ENCODE results near the gene STXBP1.

The STXBP1 gene

DNA sequence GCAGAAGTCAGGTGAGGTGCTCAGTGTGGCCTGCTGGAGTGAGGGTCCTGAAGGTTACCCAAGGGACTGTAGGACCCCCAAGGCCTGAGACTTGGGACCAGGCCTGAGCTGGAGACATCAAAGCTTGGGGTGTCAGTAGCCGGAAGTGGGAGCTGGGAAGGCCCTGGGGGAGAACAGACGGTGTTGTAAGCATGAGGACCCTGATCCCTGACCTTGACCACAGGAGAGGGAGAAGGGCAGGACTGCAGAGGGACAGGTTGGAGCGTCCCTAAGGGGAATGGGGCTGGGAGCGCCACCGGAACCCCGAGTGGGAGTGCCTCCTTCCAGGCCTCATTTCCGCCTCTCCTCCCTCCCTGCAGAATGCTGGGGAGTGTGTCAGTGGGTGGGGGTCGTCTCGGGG is 104.3 kb downstream of the STXBP1 start:
- DNase-seq: no peak

DNA sequence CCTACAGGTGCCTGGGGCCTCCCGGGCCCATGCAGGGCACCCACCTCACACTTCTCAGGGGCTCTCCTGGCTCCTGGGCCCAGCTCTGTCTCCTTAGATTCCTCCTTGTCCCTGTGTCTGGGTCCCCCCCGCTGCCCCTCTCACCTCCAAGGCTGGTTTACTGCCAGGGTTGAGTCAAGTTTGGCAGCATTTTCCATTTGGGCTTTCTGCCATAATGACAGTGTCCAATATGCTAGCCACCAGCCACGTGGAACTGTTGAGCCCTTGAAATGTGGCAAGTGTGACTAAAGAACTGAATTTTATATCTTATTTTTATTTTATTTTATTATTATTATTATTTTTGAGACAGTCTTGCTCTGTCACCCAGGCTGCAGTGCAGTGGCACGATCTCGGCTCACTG is 105.7 kb downstream of the STXBP1 start:
- no peak for DNase-seq

DNA sequence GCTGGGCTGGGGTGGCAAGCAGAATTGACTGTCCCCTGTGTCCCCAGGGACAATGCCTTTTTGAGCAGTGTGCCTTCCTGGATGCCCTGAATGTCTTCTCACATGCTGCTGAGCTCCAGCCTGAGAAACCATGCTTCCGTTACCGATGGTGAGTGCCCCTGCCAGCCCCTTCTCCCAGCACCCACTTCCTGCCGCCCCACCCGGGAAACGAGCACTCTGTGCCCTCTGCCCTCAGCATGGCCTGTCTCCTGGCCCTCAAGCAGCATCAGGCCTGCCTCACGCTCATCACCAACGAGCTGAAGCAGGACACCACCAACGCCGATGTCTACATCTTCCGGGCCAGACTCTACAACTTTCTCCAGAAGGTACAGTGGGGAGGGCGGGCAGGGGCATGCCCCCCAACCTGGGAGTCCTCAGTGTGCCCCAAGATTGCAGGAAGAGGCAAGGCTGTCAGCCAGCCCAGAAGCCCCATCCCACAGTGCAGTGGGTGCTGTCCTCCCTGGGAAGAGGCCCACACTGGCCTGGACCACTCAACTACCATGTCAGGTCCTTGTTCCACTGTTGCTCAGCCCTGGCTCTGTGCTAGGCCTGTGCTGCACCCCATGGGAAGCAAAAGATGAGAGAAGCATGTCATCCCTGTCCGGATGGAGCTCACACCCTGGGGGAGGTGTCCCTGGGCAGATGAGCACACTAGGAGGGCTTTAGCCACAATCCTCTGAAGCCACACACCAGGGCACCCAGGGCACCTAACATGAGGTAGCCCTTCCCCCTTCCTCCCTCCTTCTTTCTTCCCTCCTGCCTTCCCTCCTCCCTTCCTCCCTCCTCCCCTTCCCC is 108.2 kb downstream of the STXBP1 start:
- no peak for DNase-seq

DNA sequence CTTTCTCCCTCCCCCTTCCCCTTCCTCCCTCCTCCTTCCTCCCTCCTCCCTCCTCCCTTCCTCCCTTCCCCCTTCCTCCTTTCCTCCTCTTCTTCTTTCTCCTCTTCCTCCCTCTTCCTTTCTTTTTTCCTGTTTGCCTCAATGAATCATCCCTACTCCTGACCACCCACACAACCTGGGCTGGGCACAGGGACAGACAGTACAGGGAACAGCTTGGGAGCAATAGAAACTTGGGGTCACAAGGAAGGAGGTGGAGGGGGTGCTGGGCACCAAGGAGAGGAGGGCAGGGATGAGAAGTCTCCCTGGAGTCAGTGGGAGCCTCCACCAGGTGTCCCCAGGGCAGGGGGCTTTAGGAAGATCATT is 108.8 kb downstream of the STXBP1 start:
- DNase-seq: no peak

DNA sequence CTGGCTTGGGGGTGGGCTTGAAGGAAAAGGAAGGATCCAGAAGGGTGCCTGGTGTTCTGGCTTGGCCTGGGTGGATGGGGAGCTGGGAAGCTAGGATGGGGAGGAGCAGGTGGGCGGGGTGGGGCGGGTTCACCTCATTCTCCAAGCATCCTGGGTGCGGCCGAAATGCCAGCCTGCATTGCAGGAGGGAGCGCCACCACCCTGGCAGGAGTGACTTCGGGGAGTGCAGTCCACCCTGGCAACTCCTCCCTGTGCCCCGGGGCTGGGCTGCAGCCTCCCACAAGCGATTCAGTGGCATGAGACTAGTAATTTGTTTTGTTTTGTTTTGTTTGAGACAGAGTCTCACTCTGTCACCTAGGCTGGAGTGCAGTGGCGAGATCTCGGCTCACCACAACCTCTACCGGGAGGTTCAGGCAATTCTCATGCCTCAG is 109.3 kb downstream of the STXBP1 start:
- no peak for DNase-seq

DNA sequence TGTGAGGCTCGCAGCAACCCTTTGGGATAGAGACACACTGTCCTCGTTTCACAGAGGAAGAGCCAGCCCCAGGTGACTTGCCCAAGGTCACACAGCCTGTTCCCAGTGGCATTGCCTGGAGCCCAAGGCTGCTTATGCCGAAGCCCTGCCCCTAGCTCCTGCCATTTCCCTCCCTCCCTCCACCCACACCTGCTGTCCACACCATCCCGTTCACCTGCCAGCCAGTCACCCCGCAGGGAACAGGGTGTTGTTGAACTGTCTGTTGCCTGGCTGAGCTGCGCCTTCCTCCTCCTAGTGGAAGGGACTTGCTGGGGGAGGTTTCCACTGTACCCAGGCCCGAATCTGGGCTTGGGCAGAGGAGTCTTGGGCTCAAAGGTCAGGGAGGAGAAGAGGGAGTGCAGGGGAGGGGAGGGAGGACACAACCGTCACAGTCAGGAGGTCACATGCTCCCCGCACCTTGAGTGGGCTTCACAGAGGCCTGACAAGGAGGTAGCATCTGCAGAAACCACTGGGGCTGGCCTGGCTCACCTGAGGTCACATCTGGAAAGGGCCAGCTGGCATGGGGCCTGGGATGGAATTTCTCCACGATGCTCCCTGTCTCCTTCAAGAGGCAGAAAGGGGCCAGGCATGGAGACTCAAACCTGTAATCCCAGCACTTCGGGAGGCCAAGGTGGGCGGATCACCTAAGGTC is 110.1 kb downstream of the STXBP1 start:
- no peak for DNase-seq

DNA sequence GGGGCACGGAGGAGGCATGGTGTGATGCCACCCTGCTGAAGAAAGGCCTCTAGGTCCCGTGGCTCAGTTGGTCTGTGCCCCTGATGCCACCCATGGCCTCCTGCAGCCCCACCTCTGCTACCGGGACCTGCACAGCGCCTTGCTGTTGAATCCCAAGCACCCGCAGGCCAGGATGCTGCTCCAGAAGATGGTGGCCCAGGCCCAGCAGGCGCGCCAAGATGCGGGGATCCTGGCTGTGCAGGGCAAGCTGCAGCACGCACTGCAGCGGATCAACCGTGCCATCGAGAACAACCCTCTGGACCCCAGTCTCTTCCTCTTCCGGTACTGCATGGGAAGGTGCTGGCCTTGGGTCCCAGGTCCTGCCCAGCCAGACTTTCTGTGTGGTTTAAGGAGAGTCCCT is 110.9 kb downstream of the STXBP1 start:
- no peak for DNase-seq

DNA sequence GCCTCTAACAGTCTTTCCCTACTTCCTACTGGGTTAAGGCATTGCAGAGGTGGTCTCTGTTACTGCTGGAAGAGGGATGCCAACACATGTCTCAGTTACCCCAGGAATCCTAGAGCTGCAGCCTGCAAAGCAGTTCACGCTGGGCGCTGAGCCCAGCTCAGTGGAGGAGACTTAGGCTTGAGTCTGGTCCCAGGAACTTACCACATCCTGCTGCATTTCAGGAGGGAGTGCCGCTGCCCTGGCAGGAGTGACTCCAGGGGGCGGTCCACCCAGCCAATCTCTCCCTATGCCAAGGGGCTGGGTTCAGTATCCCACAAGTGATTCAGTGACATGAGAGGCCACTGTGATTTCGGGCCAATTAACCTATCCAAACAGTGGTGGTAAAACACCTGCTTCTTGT is 111.4 kb downstream of the STXBP1 start:
- DNase-seq: no peak

DNA sequence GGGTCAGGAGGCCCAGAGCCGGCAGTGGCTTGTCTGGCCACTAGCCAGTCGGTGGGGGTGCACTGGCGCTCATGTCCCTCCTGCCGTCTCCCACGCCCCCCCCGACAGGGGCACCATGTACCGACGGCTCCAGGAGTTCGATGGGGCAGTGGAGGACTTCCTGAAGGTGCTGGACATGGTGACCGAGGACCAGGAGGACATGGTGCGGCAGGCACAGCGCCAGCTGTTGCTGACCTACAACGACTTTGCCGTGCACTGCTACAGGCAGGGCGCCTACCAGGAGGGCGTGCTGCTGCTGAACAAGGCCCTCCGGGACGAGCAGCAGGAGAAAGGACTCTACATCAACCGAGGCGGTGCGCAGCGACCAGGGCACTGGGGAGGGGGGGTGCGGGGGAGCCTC is 111.9 kb downstream of the STXBP1 start:
- no peak for DNase-seq

DNA sequence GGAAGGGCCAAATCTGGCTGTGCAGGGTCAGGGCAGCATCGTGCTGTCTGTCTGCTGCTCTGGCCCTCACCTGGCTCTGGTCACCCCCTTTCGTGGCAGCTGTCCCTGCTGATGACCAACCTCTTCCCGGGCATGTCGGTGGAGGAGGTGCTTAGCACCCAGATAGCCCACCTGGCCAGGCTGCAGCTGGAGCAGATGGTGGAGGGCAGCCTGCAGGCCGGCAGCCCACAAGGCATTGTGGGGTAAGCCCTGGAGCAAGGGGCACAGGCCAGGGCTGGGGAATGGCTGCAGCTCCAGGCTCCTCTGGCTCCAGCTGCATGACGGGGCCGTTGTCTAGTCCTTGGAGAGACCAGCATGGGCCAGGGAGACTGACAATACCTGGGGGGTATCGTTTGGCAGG is 114.8 kb downstream of the STXBP1 start:
- DNase-seq: no peak

DNA sequence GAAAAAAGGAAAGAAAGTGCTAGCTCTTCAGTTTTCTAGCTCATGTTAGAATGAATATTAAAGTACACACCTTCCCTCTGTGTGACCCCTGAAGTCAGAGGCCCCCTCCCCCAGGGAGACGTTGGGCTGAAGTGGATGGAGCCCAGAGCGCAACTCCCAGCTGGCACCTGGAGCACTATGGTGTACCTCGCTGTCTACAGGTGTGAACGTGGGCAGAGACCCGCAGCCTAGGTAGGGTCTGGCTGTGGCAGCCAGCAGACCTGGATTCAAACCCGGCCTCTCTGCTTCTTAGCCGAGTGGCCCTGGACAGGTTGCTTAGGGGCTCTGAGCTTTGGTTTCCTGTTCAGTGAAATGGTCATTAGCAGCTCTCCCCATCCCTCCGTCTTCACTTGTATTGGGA is 116.7 kb downstream of the STXBP1 start:
- DNase-seq: no peak

DNA sequence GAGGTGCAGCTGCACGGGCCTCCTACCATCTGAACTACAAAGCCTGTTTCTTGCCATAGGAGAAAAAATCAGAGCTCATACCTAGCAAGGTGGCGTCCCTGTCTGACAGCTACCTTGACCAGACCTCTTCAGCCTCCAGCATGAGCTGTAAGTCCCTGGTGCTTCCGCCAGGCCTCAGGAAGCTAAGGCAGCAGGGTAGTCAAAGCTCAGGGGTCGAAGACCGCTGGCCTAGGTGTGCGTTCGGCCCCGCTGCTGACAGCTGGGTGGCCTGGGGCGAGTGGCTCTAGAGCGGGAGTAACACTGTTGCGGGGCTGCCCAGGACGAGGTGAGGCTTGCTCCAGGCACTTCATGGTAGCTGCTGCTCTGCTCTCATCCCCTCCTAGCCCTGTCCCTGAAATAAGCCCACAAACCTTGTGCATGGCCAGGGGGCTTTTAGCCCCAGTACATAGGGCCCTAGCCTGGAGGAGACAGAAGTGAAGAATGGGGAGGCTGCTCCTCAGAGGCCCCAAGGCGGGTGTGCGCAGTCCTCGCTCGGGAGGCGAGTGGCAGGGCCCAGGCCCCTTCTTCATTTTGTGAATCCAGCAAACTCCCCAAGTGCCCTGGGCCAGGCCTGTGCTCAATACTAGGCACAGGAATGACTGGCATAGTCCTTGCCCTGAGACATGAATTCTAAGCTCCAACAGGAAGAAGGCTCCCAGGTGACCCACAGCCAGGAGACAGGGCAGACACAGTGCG is 117.6 kb downstream of the STXBP1 start:
- no peak for DNase-seq

DNA sequence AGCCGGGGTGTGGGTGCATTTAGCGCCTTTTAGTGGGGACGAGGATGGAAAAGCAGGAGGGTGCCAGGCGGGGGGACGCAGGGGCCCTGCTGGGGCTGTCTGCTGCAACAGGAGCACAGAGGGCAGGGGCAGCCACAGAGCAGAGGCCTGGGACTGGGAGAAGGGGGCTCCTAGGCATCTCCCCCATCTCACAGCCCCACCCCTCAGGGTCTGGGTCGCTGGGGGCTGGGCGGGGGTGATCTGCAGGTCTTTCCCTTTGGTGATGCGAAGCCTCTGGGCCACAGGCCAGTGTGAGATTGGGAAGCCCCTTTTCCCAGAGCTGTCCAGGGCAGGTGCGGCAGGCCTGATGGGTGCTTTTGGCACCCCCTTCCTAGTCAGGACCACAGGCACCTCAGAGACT is 118.2 kb downstream of the STXBP1 start:
- DNase-seq: no peak

DNA sequence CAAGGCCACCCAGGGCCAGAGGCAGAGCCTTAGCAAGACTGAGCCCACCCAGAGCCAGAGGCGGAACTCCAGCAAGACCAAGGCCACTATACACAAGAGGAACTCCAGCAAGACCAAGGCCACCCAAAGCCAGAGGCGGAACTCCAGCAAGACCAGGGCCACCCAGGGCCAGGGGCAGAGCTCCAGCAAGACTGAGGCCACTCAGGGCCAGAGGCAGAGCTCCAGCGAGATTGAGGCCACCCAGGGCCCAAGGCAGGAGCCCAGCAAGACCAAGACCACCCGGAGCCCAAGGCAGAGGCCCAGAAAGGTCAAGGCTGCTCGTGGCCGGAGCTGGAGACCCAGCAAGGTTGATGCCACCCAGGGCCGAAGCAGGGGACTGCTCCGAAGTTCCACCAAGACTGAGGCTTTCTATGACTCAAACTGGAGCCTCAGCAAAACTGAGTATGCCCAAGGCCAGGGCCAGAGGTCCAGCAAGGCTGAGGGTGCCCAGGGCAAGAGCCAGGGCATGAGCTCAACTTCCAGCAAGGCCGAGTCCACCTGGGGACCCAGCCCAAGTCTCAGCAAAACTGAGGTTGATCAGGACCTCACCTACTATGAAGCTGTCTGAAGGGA is 118.8 kb downstream of the STXBP1 start:
- DNase-seq: no peak

DNA sequence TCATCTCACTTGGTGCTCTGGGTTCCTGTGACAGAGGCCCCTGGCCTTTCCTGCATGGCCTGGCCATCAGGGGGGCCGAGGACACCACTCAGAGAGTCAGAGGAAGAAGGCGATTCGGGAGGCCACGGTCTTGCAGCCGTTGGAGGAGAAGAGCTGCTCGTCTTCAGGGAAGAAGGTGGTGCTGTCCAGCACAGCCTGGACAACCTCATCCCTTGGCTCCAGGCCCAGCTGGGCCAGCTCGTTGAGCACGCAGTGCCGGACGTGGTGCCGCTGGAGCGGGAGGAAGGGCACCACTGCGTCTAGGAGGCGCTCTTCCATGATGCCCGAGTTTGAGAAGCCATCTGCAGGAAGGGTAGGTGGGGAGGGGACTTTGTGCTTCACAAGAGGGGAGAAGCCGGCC is 119.9 kb downstream of the STXBP1 start:
- DNase-seq: no peak

DNA sequence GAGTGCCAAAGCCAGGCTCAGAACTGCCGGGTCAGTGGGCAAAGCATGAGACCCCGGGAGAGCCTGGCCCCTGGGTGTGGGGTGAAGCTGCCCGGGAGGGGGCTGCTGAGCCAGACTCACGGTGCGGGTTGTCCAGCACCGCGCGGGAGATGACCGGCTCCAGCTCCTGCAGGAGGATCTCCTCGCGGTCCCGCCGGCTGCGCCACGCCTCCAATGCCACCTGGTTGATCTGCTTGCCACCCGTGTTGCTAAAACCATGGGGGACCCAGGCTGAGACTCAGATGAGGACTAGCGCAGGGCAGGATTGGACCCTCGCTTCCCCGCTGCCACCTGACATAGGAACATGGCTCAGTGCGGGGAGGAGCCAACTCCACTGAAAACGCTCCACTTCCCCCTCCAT is 120.4 kb downstream of the STXBP1 start:
- no peak for DNase-seq

DNA sequence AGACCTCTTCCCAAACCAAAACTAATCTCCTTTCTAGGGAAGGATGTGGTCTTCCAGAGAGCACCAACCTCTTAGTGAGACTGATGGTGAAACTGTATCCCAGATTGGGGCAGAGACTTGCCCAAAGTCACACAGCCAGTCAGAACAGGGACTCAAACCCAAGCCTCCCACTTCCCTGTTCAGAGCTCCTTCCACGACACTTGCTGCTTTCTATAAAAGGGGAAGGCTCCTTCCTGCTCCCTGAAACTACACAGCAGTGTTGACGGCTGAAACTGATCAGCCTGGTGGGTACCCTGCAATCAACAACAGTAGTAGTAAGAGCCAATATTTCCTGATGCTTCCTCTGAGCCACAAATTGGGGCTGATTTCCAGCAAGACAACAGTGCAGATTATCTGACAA is 121.5 kb downstream of the STXBP1 start:
- no peak for DNase-seq

DNA sequence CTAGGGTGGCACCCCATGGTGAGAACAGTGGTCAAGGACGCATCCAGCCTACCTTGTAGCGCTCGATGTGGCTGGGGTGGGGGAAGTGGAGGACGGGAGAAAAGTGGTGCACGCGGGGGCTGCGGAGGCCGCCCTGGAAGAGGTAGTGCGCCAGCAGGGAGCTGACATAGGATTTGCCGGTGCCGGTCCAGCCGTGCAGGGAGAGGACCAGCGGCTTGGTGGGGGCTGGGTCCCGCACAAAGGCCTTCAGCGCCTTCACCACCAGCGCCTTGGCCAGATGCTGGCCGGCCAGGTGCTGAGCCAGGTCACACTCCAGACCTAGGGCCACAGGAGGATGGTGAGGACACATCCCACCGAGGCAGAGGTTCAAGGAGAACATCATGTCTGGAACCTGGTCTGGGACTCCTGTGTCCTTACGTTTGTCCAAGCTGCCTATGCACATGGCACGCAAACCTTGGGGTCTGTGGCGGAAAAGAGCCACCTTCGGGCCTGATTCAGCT is 122.2 kb downstream of the STXBP1 start:
- DNase-seq: no peak

DNA sequence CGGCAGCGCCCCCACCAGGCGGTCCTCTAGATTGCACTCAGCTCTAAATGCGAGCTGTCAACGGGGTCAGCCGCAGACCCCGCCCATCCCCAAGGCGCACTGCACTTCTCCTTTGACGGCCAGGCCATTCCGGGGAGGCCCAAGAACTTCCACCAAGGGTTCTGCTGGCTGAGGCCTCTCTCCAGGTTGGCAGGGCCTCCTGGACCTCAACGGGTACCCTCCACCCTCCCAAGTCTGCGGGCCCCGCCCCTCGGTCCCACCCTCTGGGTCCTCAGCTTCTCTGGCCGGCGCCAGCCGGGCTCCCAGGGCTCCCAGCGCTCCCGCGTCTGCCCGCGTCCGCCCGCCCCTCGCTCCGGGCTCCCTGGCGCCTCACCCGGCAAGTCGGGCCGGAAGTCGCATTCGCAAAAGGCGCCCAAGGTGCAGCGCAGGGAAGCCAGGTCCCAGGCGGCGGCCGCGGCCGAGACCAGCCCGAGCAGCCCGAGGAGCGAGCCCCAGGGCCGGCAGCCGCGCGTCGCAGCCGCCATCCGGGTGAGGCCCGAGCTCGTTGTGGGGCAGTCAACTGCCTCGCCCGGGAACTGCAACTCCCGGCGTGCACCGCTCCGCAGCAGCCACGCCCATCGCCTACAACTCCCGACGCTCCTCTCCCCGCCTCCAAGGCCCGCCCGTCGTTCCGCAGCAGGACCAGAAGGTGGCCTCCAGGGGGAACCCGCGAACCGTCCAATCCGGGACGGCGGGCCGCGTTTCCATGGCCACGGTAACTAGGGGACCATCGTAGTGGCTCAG is 122.9 kb downstream of the STXBP1 start, which contains the start of gene TOR2A:
TOR2A (minus strand) TSS at position 548 of the 783 bp plus-strand sequence; CDS start at position 524, 24 bp downstream.
- peak; percentile 99 for DNase-seq

DNA sequence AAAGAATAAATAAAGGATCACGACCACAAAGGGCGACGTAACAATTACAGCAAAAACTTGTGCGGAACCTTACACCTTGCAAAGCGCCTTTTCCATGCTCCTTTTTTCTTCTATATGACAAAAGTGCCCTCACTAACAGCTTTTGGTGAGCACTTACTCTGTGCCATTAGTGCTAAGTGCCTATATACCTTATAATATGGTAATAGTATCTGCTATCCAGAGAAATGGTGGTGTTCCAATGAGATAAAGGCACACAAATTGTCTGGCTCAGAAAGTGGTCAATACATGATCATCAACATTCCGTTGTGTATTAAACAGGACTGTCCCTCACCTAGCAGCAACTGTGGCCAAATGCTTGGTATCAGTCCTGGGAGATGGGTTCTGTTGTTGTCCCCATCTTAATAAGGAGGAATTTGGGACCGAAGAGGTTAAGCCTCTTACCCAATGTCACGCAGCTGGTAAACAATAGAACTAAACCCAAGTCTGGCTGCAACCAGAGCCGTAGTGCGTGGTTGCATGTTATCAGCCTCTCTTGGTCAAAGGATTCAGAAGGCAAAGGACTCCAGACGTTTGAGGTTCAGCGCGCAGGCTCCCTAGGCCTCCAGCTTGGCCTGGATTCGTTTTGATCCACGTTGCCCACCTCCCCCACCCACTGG is 123.6 kb downstream of the STXBP1 start:
- DNase-seq: no peak

DNA sequence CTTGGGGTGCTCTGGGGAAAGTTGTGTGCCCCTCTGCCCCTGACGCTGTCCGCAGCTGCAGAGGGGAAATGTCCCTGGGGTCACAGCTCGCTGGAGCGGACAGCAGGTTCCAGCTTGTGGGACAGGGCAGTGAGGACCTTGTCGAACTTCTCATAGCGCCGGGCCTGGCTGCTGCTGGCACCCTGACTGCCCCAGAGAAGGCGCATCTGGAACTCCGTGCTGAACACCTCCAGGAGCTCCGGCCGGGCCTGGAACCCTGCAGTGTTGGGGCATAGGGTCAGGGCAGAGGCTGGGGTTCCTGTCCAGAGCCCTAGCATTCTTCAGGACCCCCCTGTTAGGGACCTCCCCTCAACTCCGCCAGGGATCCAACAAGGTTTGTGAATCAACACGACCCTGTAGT is 126.6 kb downstream of the STXBP1 start:
- no peak for DNase-seq
